GM19238 (cell line): ENCODE measurements around the gene UST.
"Not testable (repeated sequence)": the region's sequence is repeated elsewhere in the genome, so short reads cannot be mapped to it uniquely, and the experiment has no call there.

ENCODE experiments used
- DNase-seq: peaks from one replicate; pipeline ENCODE4 v3.0.0; 2011; ENCODE audit warnings: low spot score; ENCODE audit not compliant: insufficient read length

The UST gene

DNA sequence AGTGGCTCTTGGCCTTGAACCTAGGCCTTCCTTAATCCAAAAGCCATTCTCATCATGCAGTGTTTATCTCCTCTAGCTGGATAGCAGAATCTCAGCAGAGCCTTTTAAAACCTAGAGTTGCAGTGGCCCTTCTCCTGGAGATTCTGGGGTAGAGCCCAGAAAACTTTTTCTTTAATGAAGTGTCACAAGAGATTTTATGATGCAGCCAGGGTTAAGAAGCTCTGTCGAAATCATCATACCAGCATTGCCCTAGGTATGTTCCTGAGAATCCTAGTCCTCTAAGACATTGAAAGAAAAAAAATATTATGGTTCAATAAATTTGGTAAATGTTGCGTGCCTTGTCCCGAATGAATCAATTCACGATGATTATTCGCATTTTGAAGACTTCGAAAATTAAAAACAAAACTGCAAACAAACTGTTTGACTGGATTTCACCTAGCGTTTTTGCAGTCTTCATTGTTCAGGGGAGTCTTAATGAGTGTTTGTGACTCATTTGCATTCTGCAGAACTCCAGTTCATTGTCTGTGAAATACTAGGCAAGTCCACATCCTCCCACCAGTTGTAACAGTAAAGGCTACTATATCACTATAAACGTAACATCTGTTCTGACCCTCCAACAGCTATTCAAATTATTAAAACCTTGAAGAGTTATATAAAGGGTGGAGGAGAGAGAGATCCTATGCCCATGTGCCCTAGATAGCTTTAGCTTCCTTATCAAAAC, 198.6 kb downstream of the UST start:
- DNase-seq: no peak

DNA sequence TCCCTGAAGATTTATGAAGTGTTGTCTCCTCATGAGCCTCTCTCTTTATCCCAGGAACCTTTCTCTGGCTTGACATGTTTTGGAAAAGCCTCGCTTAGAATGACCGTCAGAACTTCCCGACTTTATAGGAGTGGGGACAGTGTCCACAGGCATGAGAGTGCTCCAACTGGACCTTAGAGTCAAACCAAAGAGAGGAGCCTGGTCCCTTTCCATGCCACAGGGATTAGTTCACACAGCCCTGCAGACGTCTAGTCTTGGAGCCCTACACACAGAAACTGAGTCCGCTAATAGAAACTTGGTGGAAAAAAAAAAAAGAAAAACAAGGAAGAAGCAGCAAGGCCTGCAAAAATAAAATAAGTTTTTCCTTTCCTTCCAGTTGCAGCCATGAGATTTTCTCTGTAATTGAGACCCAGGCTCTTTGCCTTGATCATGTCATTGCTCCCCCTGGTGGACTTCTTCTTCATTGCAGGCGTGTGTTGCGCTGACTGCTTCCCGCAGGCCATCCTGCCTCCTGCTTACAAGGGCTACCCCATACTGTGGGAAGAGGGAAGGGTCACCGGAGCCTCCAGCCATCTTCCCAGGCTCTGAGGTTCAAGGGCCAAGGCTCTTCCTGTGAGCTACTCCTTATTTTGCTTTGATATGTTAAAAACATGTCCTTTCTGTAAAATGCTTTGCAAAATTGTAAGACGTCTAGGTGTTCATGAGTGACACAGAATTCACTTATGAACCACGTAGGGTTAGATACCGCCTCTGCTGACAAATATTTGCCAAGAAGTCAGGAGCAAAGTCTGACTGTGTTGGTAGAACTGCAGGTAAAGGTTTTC, 201.0 kb downstream of the UST start:
- peak; percentile 39 for DNase-seq

DNA sequence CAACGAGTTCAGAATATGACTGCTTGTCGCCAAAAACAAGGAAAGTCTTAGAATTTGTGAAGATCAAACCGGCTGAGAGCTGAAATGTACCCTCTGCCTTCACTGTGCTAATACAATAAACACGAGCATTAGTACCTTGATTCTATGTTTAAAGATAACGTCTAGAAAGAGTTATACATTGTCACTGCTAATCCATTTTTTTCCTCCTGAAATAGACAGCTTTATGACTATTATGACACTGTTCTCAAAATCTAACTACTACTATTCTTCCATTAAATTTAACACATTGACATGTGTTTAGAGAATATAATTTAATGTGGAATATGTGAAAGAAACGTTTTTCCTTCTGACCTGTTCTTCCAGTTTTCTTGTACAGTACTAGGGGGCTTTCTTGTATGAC, 204.8 kb downstream of the UST start:
- no peak for DNase-seq

DNA sequence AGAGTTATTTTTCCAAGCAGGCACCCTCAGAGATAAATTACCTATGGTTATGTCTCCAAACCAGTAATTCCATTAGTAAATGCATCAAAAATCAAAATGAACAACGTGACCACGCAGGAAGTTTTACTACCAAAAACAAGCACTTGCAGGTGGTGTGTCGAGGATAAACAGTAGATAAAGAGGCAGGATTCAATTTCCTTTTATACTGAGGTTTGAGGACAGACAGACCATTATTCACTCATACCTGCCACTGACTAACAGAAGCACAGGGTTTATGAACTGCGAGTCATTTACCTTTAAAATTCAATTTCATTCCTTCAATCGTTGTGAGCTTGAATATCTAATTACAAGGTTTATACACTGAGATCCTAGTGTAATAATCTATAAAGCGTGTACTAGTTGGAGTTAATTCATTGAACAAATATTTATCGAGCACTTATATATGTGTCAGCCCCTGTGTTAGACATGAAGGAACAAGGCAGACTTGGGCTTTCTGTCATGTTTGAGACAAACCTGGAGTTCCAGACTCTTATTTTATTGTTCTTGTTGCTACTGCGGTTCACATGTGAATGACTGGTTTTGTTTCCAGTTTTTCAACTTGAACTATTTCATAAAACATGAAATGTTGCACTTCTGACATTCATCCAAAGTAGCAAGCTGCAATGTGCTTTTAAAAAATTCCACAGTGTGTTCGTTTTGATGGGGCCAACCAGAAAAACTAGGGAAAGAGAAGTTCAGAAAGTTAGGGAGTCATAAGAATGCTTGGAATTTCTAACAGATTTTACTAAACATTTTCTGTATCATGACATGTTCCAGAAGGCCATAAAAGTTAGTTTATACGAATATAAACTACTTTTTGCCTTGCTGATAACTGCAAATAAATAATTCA, 205.6 kb downstream of the UST start:
- DNase-seq: no peak

DNA sequence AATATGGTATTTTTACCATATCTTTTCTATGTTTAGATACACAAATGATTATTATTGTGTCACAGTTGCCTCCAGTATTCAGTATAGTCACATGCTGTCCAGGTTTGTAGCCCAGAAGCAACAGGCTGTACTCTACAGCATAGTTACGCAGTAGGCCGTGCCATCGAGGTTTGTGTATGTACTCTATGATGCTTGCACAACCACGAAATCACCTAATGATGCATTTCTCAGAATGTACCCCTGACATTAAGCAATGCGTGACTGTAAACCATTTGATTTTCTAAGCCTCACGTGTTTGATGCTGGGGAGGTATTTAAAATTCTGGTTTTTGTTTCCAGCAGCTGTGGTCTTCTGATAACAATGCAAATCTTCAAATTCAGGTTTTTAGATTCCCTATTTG, 207.6 kb downstream of the UST start:
- no peak for DNase-seq

DNA sequence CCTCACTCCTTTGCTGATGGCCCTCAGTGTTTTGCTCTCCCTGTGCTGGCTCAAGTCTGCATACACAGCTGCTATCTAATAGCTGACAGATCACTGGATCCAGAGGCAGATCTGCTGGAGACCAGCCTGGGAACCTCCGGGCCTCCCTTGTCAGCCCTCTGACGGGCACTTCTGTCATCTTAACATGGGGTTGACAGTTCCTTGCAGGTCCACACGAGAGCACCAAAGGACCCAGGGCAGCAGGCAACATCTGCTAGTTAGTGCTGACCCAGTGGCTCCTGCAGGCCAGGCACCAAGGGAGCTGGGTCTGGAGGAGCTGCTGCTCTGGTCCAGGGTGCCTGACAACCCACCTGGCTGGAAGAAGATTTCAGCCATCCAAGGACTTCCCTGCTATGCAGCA, 208.1 kb downstream of the UST start:
- no peak for DNase-seq

DNA sequence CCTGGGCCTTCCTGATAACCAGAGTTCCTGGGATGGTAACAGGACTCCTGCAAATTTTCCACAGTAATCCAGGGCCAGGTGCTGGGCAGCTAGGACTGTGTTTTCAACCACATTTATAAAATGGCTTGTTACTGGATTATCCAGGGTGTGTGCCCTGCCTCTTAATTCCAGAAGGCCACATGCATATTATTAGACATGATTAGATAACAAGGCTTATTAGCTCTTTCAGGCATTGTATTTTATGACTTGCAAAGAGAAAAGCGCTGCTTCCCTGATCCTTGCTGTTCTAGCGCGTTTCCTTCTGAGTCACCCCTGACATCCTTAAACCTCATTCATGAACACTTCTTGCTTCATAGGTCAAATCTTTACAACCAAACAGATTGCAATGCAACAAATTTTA, 208.6 kb downstream of the UST start:
- DNase-seq: no peak

DNA sequence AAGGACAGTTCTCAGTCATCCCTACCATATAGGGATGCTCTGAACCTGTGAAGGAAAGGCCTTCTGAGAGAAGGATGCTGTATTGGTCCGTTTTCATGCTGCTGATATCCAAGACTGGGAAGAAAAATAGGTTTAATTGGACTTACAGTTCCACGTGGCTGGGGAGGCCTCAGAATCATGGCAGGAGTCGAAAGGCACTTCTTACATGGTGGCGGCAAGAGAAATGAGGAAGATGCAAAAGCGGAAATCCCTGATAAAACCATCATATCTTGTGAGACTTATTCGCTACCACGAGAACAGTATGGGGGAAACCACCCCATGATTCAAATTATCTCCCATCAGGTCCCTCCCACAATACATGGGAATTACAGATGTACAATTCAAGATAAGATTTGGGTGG, 209.3 kb downstream of the UST start:
- DNase-seq: not testable (repeated sequence)

DNA sequence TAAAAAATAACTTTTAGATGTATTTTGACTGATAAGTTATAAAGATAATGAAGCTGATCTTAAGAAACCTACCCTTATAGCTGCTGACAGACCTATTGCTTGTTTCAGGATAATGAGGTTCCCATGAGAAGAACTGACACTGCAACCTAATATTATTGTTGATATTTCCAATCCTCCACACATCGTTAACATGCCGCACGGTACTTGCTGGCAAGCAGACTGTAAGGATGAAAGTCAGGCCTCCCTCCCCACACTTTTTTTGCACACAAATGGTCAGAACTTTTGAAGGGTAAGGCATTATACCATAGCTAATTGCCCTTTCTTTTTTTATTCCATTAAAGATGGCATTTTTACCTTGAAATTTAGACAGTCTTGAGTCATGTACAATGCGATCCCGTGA, 210.9 kb downstream of the UST start:
- no peak for DNase-seq

DNA sequence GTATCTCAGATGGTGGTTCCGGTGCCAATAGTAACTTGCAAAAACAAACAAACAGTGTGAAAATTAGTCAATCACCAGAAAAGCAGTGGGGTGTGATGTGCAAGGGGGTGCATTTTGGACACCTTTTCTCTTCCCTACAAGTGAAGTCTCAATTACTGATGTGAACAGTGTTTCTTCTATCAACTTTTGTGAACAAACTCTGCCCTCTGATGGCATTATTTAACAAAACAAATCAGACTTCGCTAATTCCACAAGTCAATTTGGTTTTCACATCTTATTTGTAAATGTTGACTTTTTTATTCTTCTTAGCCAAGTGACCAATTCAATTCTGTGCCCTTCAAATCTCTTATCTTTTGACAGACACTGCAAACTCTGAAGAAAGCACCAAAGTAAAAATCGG, 212.2 kb downstream of the UST start:
- DNase-seq: no peak

DNA sequence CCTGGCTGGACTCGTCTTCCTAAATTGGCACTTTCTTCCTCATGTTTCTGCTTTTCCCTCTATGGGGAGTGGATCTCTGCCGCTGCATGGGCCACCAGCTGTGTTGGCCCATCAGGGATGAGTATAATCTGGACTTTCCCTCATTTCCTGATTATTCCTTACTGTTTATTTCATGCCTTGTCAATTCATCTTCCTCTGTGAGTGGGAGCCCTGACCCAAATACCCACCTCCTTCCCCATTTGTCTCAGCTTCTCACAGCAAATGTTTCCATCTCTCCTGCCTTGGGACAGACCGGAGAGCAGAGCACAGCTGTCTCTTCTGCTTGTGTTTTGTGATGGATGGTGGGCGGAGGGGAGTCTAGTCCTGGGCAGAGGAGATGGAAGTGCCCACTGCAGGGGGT, 212.7 kb downstream of the UST start:
- no peak for DNase-seq

DNA sequence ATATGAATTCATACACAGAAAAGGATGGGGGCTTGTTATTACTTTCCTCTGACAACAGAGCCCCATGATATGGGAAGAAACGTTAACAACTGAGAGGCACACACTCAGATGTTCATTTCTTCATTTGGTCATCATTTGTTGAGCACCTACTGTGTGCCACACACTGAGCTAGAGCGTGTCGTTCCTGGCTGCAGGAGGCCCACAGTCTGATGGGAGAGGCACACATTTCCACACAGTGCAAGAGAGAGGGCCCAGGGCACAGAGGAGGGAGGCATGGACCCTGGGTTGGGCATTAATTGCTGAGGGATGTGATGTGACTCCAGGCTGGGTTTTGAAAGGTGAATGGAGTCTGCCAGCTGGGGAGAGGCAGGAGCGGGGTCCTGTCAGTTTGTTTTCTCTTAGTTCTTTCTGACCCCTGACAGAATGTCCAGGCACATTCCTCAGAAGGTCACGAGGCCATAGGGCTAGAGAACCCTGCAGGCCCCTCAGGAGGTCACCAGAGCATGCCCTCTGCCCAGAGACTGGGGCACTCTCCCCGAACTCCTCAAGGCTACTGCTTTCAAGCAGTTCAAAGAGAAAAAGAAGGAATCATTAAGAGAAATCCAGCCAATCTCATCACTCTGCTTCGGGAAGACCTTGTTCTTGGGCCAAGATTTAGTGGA, 216.2 kb downstream of the UST start:
- no peak for DNase-seq

DNA sequence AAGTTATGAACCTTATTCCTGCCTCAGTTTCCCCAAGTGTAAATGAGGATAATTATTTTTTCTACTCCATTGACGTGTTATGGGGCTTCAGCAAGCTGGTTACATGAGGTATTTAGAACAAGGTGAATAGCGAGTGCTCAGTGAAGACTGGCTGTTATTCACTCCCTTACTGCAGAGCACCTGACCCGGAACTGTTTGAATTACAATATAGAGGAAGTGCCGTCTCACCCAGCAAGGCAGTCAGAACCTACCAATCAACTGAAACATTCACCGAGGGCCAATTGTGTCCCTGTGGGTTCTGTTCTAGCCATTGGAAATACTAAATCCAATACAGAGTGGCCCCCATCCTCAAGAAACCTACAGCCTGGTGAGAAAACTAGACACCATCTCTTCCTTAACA, 216.9 kb downstream of the UST start:
- no peak for DNase-seq

DNA sequence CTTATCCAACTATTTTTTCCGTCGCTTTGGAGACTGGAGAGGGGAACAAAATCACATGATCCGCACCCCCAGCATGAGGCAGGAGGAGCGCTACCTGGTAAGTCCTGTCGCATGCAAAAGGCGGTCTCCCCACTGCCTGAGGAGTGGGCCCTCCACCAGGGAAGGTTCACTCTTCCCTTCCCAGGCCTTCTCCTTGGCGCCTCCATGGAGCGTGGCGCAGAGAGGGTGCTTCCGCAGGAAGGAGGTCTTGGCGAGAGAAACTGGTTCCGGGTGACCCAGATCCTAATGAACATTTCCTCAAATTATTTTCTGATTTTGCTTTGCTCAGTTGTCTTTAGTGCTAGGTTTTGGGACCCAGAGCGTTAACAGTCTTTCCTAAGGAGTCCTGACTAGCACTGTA, 217.6 kb downstream of the UST start:
- no peak for DNase-seq

DNA sequence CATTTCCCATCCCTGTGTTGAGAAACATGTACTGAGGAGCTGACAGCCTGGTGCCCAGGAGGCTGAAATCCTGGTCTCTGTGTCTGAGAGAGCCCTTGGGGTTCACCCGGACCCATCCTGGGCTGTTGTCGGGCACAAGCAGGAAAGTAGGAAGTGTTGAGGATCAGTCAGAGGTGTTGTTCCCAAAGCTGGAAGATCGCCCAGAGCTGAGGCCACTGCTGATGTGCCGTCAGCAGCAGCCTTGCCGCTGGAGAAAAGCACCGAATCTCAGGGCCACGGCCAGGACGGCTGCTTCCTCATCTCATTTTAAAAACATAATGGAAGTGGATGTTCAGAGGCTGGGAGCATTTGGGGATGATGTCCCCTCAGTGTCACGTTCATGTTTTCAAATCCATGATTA, 218.5 kb downstream of the UST start:
- DNase-seq: no peak

DNA sequence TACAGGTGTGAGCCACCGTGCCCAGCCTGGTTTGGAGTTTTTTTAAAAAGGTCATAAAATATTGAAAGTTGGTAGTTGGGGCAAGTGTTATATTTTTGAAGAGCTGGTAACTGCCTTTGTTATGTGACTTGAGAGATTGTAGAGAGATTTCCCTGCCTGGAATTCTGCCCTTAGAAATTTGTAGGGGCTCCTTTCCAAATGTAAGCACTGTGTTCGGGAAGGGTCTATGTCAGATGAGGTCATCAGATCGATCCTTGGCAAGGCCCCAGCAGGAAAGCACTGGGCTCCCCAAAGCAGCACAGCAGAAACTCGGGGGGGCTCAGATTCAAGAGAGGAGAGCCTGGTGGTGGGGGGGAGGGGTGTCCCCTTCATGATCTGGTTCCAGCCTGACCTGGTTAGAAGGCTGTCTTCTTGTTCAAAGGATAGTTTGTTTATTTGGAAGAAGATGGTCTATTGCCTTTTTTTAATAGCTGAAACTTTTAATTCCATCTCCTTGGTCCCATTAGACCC, 220.2 kb downstream of the UST start:
- DNase-seq: no peak

DNA sequence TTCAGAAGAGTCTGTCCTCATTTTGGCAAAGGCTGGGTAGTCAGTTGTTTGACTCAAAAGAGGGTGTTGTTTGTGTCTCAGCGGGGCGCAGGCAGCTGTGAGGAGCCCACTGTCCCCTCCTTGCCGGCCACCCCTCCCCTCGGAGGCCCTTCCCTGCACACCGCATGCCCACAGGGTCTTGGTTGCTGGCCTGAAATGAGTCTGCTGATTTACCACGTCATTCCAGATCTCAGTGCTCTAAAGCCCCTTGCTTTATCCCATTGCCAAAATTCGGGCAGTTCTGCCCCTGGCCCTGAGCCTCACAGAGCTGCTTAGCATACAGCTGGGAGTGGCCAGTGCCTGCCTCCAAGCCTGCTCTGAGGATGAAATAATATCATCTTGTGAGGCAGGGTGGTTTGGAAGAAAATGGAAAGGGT, 220.7 kb downstream of the UST start:
- DNase-seq: no peak

DNA sequence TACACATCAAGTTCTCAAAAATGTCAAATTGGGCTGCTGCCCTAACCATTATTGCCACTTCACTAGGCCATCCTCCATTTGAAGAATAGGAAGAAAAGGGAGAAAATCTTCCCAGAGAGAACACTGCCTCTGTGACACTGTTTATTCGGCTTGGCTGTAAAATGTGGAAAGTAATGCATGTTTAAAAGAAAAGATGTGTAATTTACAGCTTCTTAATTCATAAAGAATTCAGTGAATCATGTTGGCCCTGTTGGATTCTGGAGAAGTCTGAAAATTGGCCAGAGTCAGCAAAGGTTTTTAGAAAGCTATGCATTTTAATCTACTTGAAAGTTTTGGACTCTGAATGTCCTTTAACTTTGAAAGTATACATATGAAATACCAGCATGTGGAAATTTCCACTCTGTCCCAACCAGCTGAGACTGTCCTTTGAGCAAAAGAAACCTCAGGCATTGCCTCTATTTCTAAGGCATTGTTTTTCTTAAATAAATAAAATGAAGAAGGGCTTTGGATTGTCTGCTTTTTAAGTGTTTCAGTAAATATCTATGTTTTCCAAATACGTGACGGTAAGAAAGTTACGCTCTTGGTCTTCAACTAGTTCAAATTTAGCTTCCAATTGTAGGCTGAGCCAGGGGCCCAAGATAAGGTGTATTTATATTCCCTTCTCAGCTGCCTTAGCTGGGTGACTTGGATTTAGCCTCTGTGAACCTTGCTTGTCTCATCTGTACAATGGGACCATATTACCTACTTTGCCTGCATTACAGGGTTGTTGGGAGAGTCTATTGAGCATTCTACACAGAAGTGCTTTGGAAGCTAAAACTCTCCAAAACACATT, 222.2 kb downstream of the UST start:
- no peak for DNase-seq

DNA sequence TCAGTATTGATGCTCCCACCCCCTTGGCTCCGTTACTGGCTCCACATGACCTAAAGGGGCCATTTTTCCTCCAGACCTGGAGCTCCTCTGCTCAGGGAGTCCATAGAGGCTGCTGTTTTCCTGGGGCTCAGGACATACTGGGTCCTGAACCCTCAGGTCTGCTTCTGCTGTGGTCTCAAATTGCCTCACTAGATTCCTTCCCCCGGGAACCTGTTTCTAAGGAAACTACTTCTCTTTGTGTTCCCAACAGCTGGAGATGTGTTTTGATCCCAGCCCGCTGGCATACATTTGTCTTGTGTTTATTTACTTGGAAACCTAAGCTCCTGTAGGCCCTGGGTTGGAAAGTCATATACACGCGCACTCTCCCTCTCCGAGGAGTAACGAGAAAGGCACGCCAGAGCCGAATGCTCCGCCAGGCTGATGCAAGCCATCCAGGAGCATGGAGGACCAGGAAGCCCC, 222.8 kb downstream of the UST start:
- DNase-seq: no peak
